B cell (primary cell): ENCODE results near the gene TUBG1. TPM values are rescaled to one million over a fixed set of nuclear protein-coding genes. Genes with fewer than 3 reads are reported as not detected.

Source experiments
- ATAC-seq: fragments of 200-7000 bp; cut with Tn5 transposase; one replicate; pipeline ENCODE4 v1.10.0; 2021; ENCODE audit warnings: low read depth, mild to moderate bottlenecking, moderate number of reproducible peaks, moderate library complexity
- CTCF ChIA-PET: fragments of 350-600 bp; sonication (Branson Sonifier 250); formaldehyde crosslinking; loops from one replicate; lab custom pipeline; 2021; ENCODE audit warnings: antibody characterized with exemption, inconsistent platforms; lab: Charles Lee
- POLR2A ChIA-PET: fragments of 350-600 bp; sonication (Branson Sonifier 250); formaldehyde crosslinking; loops from one replicate; lab custom pipeline; 2021; ENCODE audit warnings: antibody characterized with exemption; lab: Charles Lee
- DNase-seq: peaks from one replicate; pipeline ENCODE4 v3.0.0; 2013
- H2AFZ ChIP-seq: 2 replicates; pipeline ENCODE4 v1.6.1; 2012; ENCODE audit warnings: mild to moderate bottlenecking, low read depth, low read length; ENCODE audit not compliant: insufficient read depth, poor library complexity, severe bottlenecking
- H3K27ac ChIP-seq, 2 donors: 1 replicate in 1 of 2; 2 replicates in 1 of 2; pipeline ENCODE4 v1.5.1; 2012 to 2013; ENCODE audit warnings: low read length in 2 of 2, mild to moderate bottlenecking in 2 of 2, moderate library complexity in 1 of 2
- H3K27me3 ChIP-seq, 4 experiments: fragments of 200-600 bp in 1 of 4; sonication (generic) in 1 of 4; replicated peaks in 1 of 4; 1 replicate in 2 of 4; 2 replicates in 2 of 4; pipeline versions ENCODE4 v1.6.1 to v1.7.0; 2013 to 2016; ENCODE audit warnings: low read length in 3 of 4, mild to moderate bottlenecking in 2 of 4, mixed read lengths in 1 of 4, moderate library complexity in 1 of 4; ENCODE audit not compliant: insufficient read depth in 4 of 4, control insufficient read depth in 3 of 4; ENCODE audit errors: control extremely low read depth in 1 of 4
- H3K36me3 ChIP-seq, 2 experiments: replicated peaks in 1 of 2; 1 replicate in 1 of 2; 2 replicates in 1 of 2; pipeline versions ENCODE4 v1.6.1 to v1.7.1; 2013; ENCODE audit warnings: low read length in 1 of 2; ENCODE audit not compliant: insufficient read depth in 2 of 2, control insufficient read depth in 1 of 2; ENCODE audit errors: control extremely low read depth in 1 of 2, extremely low read depth in 1 of 2
- H3K4me1 ChIP-seq, 2 donors: fragments of 200-600 bp in 1 of 2; sonication (generic) in 1 of 2; 1 replicate in 1 of 2; 2 replicates in 1 of 2; pipeline versions ENCODE4 v1.5.1 to v1.6.1; 2013 to 2017; ENCODE audit warnings: low read length in 2 of 2; ENCODE audit not compliant: control insufficient read depth in 2 of 2, insufficient read depth in 2 of 2
- H3K4me2 ChIP-seq: replicated peaks from 2 replicates; pipeline ENCODE3; 2012; ENCODE audit warnings: mild to moderate bottlenecking, low read depth, low read length; ENCODE audit not compliant: poor library complexity, severe bottlenecking
- H3K4me3 ChIP-seq, 5 experiments: fragments of 200-600 bp in 1 of 5; sonication (generic) in 1 of 5; 1 replicate in 3 of 5; 2 replicates in 2 of 5; pipeline versions ENCODE4 v1.5.1 to v1.7.0; 2011 to 2016; ENCODE audit warnings: low read length in 4 of 5, mild to moderate bottlenecking in 4 of 5, low read depth in 2 of 5, control low read depth in 1 of 5, moderate library complexity in 1 of 5; ENCODE audit not compliant: insufficient read depth in 1 of 5; ENCODE audit errors: control extremely low read depth in 1 of 5, extremely low read depth in 1 of 5
- H3K79me2 ChIP-seq: fragments of 200-600 bp; sonication (generic); one replicate; pipeline ENCODE4 v1.6.0; 2016; ENCODE audit warnings: low read length; ENCODE audit not compliant: control insufficient read depth, insufficient read depth
- H3K9ac ChIP-seq: fragments of 200-600 bp; sonication (generic); 2 replicates; pipeline ENCODE4 v1.6.1; 2017; ENCODE audit warnings: mild to moderate bottlenecking, low read length, moderate library complexity
- H3K9me3 ChIP-seq, 3 donors: one replicate each; pipeline versions ENCODE4 v1.6.1 to v1.7.1; 2013; ENCODE audit warnings: low read length in 2 of 3; ENCODE audit not compliant: control insufficient read depth in 2 of 3, insufficient read depth in 1 of 3; ENCODE audit errors: control extremely low read depth in 1 of 3
- H4K20me1 ChIP-seq: 2 replicates; pipeline ENCODE4 v1.6.0; 2012; ENCODE audit warnings: mild to moderate bottlenecking, low read length; ENCODE audit not compliant: insufficient read depth, control insufficient read depth, poor library complexity, severe bottlenecking
- H3K27ac Mint-ChIP-seq: one replicate; pipeline ENCODE4 v1.8.0; 2021; ENCODE audit warnings: mixed read lengths
- H3K27me3 Mint-ChIP-seq: one replicate; pipeline ENCODE4 v1.8.0; 2021; ENCODE audit warnings: mixed read lengths
- H3K4me1 Mint-ChIP-seq: one replicate; pipeline ENCODE4 v1.8.0; 2021; ENCODE audit warnings: mixed read lengths
- H3K4me3 Mint-ChIP-seq: one replicate; pipeline ENCODE4 v1.8.0; 2021; ENCODE audit warnings: mixed read lengths
- H3K9me3 Mint-ChIP-seq: one replicate; pipeline ENCODE4 v1.8.0; 2022; ENCODE audit warnings: mixed read lengths; ENCODE audit not compliant: insufficient read depth
- CTCF ChIP-seq: fragments of 200-600 bp; IDR thresholded peaks from one replicate; pipeline ENCODE4 v1.8.0; 2022; ENCODE audit warnings: antibody characterized with exemption, mild to moderate bottlenecking
- EZH2 ChIP-seq: IDR thresholded peaks from 2 replicates; pipeline ENCODE4 v1.6.1; 2012; ENCODE audit warnings: borderline replicate concordance, low read depth, mild to moderate bottlenecking, moderate library complexity, low read length; ENCODE audit not compliant: insufficient read depth, poor library complexity, severe bottlenecking
- WGBS: methylation state at CpG from one replicate; pipeline ENCODE4 v1.1.5; 2013; ENCODE audit warnings: missing lambda C conversion rate; ENCODE audit not compliant: insufficient coverage; 5-methylcytosine and 5-hydroxymethylcytosine counted together
- intact Hi-C: fragments of 100-400 bp; cut with micrococcal nuclease; formaldehyde crosslinking; loops from one replicate; pipeline ENCODE4 v1.10.0; 2022
- polyA plus RNA-seq: library from polyadenylated mRNA; depleted of rRNA; stranded (reverse); fragments of >200 nt; gene quantifications from 2 replicates; pipeline ENCODE4 v1.2.3, GENCODE V29; 2012
- total RNA-seq, 2 donors: library from RNA; stranded (reverse); fragments of 120-200 nt in 1 of 2; gene quantifications; 1 replicate in 1 of 2; 2 replicates in 1 of 2; pipeline versions ENCODE4 v1.2.3 to v1.2.4, GENCODE V29; 2013 to 2022

Gene TUBG1
- total and polyA plus RNA-seq, 2 donors (not counting 1 experiment from before 2014, with no cell fraction given) = 17.2 to 19.5 TPM

- H4K20me1 ChIP-seq = peaks cover 12% of the 10 kb centered on the region
- ATAC-seq (no peak), DNase-seq (no peak)
- H3K4me1 ChIP-seq = peaks cover 27 to 38% of the 10 kb centered on the region in 2 donors
- H3K4me3 ChIP-seq = peak overlapping the region; percentile 76 to 99 (median 93)
- 18% methylated on average over 48 of the region's 48 CpGs for WGBS
- H3K27ac ChIP-seq = peak overlapping the region; percentile 68 to 87
- peaks cover 58% of the 10 kb centered on the region for H3K79me2 ChIP-seq
- peaks cover 0 to 26% of the 10 kb centered on the region in 2 experiments for H3K36me3 ChIP-seq
- peak overlapping the region; percentile 79 for H2AFZ ChIP-seq
- no peaks in the 10 kb centered on the region for H3K27me3 ChIP-seq
- no peaks in the 10 kb centered on the region for H3K9me3 ChIP-seq
- peak overlapping the region; percentile 93 for H3K9ac ChIP-seq
- TF ChIP-seq EZH2 (no peak), CTCF (no peak)
- peak overlapping the region; percentile 80 for H3K4me2 ChIP-seq
- Mint-ChIP-seq H3K27ac (peak overlapping the region; percentile 96), H3K9me3 (no peaks in the 10 kb centered on the region), H3K27me3 (no peaks in the 10 kb centered on the region), H3K4me3 (peak overlapping the region; percentile 97), H3K4me1 (peaks cover 40% of the 10 kb centered on the region)
- ChIA-PET CTCF (interaction anchor here (0.7 to 6.4 kb wide), 2 partner anchors 15 to 35 kb away, joined by 3 to 51 read pairs; partner anchors contain the start of gene PSMC3IP), POLR2A (interaction anchor here (0.8 to 2.1 kb wide), 2 partner anchors 8 to 15 kb away, joined by 3 to 6 read pairs; partner anchors contain the start of gene PSMC3IP)
- intact Hi-C loops = loop anchor here (1.0 kb wide), 3 partner anchors 8 to 15 kb away; partner anchors contain the start of gene PSMC3IP
Observed at GRCh38 chr17:42562388-42563142, 46.9 kb upstream of the TUBG1 start.

GRCh38 chr17:42563143-42563509, 46.4 kb upstream of the TUBG1 start:
- Histone ChIP-seq H3K36me3 (peaks cover 0 to 26% of the 10 kb centered on the region in 2 experiments), H3K9ac (peak overlapping the region; percentile 93), H2AFZ (no peak overlapping the region), H3K4me3 (peak overlapping the region in 4 of 5 experiments; percentile 93 to 99 (median 94)), H3K27ac (peak overlapping the region; percentile 2 to 87), H3K4me2 (peak overlapping the region; percentile 80), H4K20me1 (peaks cover 12% of the 10 kb centered on the region), H3K9me3 (no peaks in the 10 kb centered on the region), H3K27me3 (no peaks in the 10 kb centered on the region), H3K4me1 (peaks cover 31 to 43% of the 10 kb centered on the region in 2 donors), H3K79me2 (peaks cover 62% of the 10 kb centered on the region)
- TF ChIP-seq CTCF (no peak), EZH2 (no peak)
- Mint-ChIP-seq H3K27ac (peak overlapping the region; percentile 96), H3K4me1 (peaks cover 43% of the 10 kb centered on the region), H3K4me3 (peak overlapping the region; percentile 97), H3K9me3 (no peaks in the 10 kb centered on the region), H3K27me3 (no peaks in the 10 kb centered on the region)
- DNase-seq = no peak
- ChIA-PET CTCF (interaction anchor here (0.6 to 6.4 kb wide), 4 partner anchors 14 to 36 kb away, joined by 3 to 51 read pairs (median 3); partner anchors contain the start of gene PSMC3IP), POLR2A (interaction anchor here (0.8 to 2.1 kb wide), 2 partner anchors 8 to 14 kb away, joined by 3 to 6 read pairs; partner anchors contain the start of gene PSMC3IP)
- ATAC-seq = no peak
- 64% methylated on average over 5 of the region's 14 CpGs for WGBS
- intact Hi-C loops = no loop called here
